CD4-positive, alpha-beta memory T cell (primary cell): ENCODE data around the gene PTPN20. TPM values are rescaled to one million over a fixed set of nuclear protein-coding genes. Genes with fewer than 3 reads are reported as not detected.

Experiments used
- CTCF ChIA-PET: fragments of 350-600 bp; sonication (Branson Sonifier 250); formaldehyde crosslinking; loops from one replicate; lab custom pipeline; 2021; ENCODE audit warnings: inconsistent platforms; ENCODE audit not compliant: partially characterized antibody; lab: Charles Lee
- POLR2A ChIA-PET: fragments of 350-600 bp; sonication (Branson Sonifier 250); formaldehyde crosslinking; loops from one replicate; lab custom pipeline; 2021; ENCODE audit not compliant: partially characterized antibody; lab: Charles Lee
- DNase-seq, 5 donors: peaks; one replicate each; pipeline versions ENCODE4 v3.0.0 to v3.0.0-alpha.2; 2020 to 2022; ENCODE audit warnings: mixed read lengths in 1 of 5
- H3K27ac ChIP-seq: one replicate; pipeline ENCODE4 v1.7.0; 2013; ENCODE audit warnings: low read depth, low read length
- H3K27me3 ChIP-seq: 2 replicates; pipeline ENCODE4 v1.7.0; 2013; ENCODE audit warnings: mild to moderate bottlenecking, low read length, moderate library complexity; ENCODE audit not compliant: insufficient read depth
- H3K36me3 ChIP-seq: 2 replicates; pipeline ENCODE4 v1.7.0; 2013; ENCODE audit warnings: mild to moderate bottlenecking, low read length, moderate library complexity; ENCODE audit not compliant: insufficient read depth
- H3K4me1 ChIP-seq: 2 replicates; pipeline ENCODE4 v1.7.0; 2013; ENCODE audit warnings: mild to moderate bottlenecking, low read length, moderate library complexity; ENCODE audit not compliant: insufficient read depth
- H3K4me3 ChIP-seq, 2 donors: one replicate each; pipeline ENCODE4 v1.7.0; 2013; ENCODE audit warnings: low read length in 2 of 2, mild to moderate bottlenecking in 1 of 2
- H3K9me3 ChIP-seq, 2 donors: one replicate each; pipeline ENCODE4 v1.7.0; 2013; ENCODE audit warnings: low read length in 2 of 2, control low read depth in 1 of 2; ENCODE audit not compliant: control insufficient read depth in 1 of 2
- H3K27ac Mint-ChIP-seq, 7 donors: one replicate each; pipeline ENCODE4 v1.8.0; 2020 to 2021; ENCODE audit warnings: mixed read lengths in 7 of 7, mild to moderate bottlenecking in 6 of 7, inconsistent platforms in 3 of 7, moderate library complexity in 3 of 7
- H3K27me3 Mint-ChIP-seq, 2 donors: one replicate each; pipeline ENCODE4 v1.8.0; 2020 to 2021; ENCODE audit warnings: mixed read lengths in 2 of 2
- H3K36me3 Mint-ChIP-seq, 2 donors: one replicate each; pipeline ENCODE4 v1.8.0; 2020 to 2021; ENCODE audit warnings: mixed read lengths in 2 of 2, inconsistent platforms in 1 of 2, mild to moderate bottlenecking in 1 of 2
- H3K4me1 Mint-ChIP-seq, 4 donors: one replicate each; pipeline ENCODE4 v1.8.0; 2020 to 2021; ENCODE audit warnings: mixed read lengths in 4 of 4, mild to moderate bottlenecking in 1 of 4
- H3K4me3 Mint-ChIP-seq, 8 donors: one replicate each; pipeline ENCODE4 v1.8.0; 2020 to 2021; ENCODE audit warnings: mixed read lengths in 8 of 8, mild to moderate bottlenecking in 7 of 8, moderate library complexity in 6 of 8, inconsistent platforms in 3 of 8
- H3K9me3 Mint-ChIP-seq, 8 donors: one replicate each; pipeline ENCODE4 v1.8.0; 2020 to 2021; ENCODE audit warnings: mixed read lengths in 8 of 8, mild to moderate bottlenecking in 5 of 8, inconsistent platforms in 3 of 8, moderate library complexity in 1 of 8
- intact Hi-C: fragments of 100-400 bp; cut with micrococcal nuclease; formaldehyde crosslinking; loops from one replicate; pipeline ENCODE4 v1.15.1; 2023
- polyA plus RNA-seq, 2 donors: library from polyadenylated mRNA; unstranded; fragments of 300-500 nt; fragmentation: Illumina TruSeq; gene quantifications; one replicate each; pipeline ENCODE4 v1.2.3, GENCODE V29; 2021
- total RNA-seq, 2 experiments: library from RNA; stranded (reverse); gene quantifications; one replicate each; pipeline ENCODE4 v1.2.3, GENCODE V29; 2021

The PTPN20 gene
- total and polyA plus RNA-seq, 4 experiments from 2014 or later, result 0.67 to 1.9 (median 0.99) TPM

DNA sequence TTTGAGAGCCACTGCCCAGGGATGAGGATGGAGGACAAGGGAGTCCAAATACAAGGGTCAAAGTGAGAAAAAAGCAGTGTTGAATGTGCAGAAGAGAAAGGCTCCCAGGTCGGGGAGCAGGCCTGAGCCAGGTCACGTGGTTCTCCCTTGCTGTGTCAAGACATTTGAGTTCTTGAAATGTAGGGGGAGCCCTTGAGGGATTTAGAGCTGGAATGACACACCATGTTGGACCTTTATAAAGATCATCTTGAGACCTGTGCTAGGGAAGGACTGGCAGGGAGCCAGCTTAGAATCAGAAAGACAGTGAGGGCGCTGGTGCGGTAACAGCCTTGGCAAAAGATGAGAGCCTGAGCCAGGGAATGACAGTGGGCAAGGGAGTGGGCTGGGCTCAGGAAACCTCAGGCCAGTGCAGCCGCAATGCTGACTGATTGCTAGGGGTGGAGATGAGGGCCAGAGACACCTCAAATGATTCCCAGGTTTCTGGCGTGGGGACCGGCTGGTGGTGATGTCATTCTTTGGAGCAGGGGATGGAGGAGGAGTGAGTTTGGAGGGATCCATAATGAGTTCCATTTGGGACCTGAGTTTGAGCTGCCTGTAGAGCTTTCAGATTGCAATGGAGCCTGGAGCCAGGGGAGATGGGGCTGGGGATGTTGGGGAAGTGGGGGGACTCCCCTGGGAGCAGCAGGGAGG is 120.1 kb downstream of the PTPN20 start:
- POLR2A ChIA-PET, result no interaction called here
- Mint-ChIP-seq H3K27me3 (peaks cover 0 to 2% of the 10 kb centered on the region in 2 donors), H3K27ac (no peak overlapping the region), H3K9me3 (no peaks in the 10 kb centered on the region), H3K36me3 (no peaks in the 10 kb centered on the region), H3K4me1 (no peaks in the 10 kb centered on the region), H3K4me3 (no peak overlapping the region)
- H3K9me3 ChIP-seq, result no peaks in the 10 kb centered on the region
- no peak overlapping the region for H3K4me3 ChIP-seq
- intact Hi-C loops, result no loop called here
- H3K4me1 ChIP-seq, result no peaks in the 10 kb centered on the region
- H3K36me3 ChIP-seq, result no peaks in the 10 kb centered on the region
- CTCF ChIA-PET, result no interaction called here
- H3K27ac ChIP-seq, result no peak overlapping the region
- no peak for DNase-seq
- no peaks in the 10 kb centered on the region for H3K27me3 ChIP-seq

DNA sequence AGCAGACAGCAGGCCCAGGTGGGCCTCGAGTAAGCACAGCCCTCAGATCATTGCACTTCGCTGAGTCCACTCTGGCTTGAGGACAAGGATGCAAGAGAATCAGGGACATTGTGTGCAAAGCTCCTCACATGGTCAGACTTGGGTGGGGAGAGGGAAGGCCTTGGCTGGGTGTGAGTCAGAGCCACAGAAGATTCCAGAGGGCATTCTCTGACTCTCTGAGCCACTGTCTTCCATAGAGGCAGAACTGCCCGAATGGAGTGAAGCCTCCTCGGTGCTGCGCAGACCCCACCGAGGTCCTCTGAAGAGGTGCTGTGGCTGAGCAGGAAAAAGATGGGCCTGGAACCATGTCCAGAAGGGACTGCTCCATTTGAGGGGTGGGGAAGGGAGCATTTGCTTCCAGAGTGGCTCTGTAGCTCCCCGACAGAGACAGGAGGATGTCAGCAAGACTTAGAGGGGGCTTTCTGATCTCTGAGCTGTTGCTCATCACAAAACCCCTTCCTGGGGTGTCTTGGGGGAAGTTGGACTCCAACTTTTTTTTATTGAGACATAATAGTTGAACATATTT is 120.8 kb downstream of the PTPN20 start:
- intact Hi-C loops, result no loop called here
- no peaks in the 10 kb centered on the region for H3K9me3 Mint-ChIP-seq
- H3K4me1 Mint-ChIP-seq, result no peaks in the 10 kb centered on the region
- Histone ChIP-seq H3K27ac (no peak overlapping the region), H3K4me3 (no peak overlapping the region), H3K36me3 (no peaks in the 10 kb centered on the region), H3K4me1 (no peaks in the 10 kb centered on the region), H3K27me3 (no peaks in the 10 kb centered on the region), H3K9me3 (no peaks in the 10 kb centered on the region)
- H3K27me3 Mint-ChIP-seq, result peaks cover 0 to 2% of the 10 kb centered on the region in 2 donors
- POLR2A ChIA-PET, result no interaction called here
- no peaks in the 10 kb centered on the region for H3K36me3 Mint-ChIP-seq
- no peak for DNase-seq
- H3K27ac Mint-ChIP-seq, result no peak overlapping the region
- CTCF ChIA-PET, result interaction anchor here (1.9 kb wide), 1 partner anchor 280 kb away, joined by 8 read pairs; no protein-coding TSS in a partner anchor
- no peak overlapping the region for H3K4me3 Mint-ChIP-seq

DNA sequence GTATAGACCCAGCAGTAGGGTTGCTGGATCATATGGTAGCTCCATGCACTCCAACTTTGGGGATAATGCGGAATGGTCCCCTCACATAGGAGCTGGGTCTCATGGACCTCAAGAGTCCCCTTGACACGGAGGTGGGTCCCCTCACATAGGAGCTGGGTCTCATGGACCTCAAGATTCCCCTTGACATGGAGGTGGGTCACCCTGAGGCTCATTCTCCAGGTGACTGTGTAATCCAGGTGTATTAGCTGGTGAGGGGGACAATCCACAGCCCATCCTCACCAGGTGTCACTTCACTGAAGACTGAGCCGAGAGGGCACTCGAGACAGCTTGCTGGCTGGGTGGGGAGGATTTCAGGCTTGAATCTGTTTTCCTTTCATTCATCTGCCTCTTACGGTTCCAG is 121.9 kb downstream of the PTPN20 start:
- Histone ChIP-seq H3K4me1 (no peaks in the 10 kb centered on the region), H3K27me3 (no peaks in the 10 kb centered on the region), H3K9me3 (no peaks in the 10 kb centered on the region), H3K27ac (no peak overlapping the region), H3K4me3 (no peak overlapping the region), H3K36me3 (no peaks in the 10 kb centered on the region)
- H3K27ac Mint-ChIP-seq, result no peak overlapping the region
- ChIA-PET POLR2A (no interaction called here), CTCF (interaction anchor here (1.1 to 2.1 kb wide), 3 partner anchors 8 to 279 kb away, joined by 3 to 11 read pairs (median 8); no protein-coding TSS in a partner anchor)
- no peak overlapping the region for H3K4me3 Mint-ChIP-seq
- no peak for DNase-seq
- intact Hi-C loops, result no loop called here
- no peaks in the 10 kb centered on the region for H3K36me3 Mint-ChIP-seq
- peaks cover 0 to 2% of the 10 kb centered on the region in 2 donors for H3K27me3 Mint-ChIP-seq
- H3K4me1 Mint-ChIP-seq, result no peaks in the 10 kb centered on the region
- no peaks in the 10 kb centered on the region for H3K9me3 Mint-ChIP-seq

DNA sequence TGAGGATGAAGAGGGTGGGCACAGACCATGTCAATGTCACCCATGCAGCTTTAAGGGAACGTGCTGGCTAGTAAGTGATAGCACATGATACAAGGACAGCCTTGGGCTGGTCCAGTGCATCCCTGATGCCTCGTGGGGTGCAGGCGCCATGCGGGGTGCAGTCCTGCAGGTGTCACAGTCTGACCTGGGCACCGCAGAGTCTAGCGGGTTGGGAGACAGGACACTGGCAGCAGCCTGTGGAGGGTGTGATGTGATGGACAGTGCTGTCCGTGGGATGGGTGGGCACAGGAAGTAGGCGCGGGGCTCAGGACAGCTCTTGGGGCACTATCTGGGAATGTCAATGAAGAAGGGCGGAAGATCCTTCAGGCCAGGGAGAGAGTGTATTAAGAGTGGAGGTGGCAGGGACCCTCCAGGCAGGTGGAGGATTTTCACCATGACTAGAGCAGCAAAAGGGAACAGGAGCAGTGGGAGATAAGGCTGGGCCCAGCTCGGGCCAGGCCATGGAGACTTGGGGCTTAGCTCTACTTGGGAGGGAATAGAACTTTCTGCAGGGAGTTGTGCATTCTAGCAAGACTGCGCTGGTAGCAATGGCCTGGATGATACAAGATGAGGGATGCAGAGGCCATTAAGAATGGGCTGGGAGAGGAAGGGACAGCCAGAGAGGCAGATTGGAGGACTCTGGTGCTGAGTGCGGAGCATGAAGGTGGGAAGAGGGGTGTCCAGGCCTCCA is 122.5 kb downstream of the PTPN20 start:
- CTCF ChIA-PET, result interaction anchor here (1.1 to 2.1 kb wide), 3 partner anchors 9 to 278 kb away, joined by 3 to 11 read pairs (median 8); no protein-coding TSS in a partner anchor
- Mint-ChIP-seq H3K27me3 (peaks cover 0 to 2% of the 10 kb centered on the region in 2 donors), H3K9me3 (no peaks in the 10 kb centered on the region), H3K4me3 (no peak overlapping the region), H3K4me1 (no peaks in the 10 kb centered on the region), H3K36me3 (no peaks in the 10 kb centered on the region), H3K27ac (no peak overlapping the region)
- Histone ChIP-seq H3K9me3 (no peaks in the 10 kb centered on the region), H3K27me3 (no peaks in the 10 kb centered on the region), H3K4me3 (no peak overlapping the region), H3K36me3 (no peaks in the 10 kb centered on the region), H3K27ac (no peak overlapping the region), H3K4me1 (no peaks in the 10 kb centered on the region)
- intact Hi-C loops, result no loop called here
- no peak for DNase-seq
- POLR2A ChIA-PET, result no interaction called here

DNA sequence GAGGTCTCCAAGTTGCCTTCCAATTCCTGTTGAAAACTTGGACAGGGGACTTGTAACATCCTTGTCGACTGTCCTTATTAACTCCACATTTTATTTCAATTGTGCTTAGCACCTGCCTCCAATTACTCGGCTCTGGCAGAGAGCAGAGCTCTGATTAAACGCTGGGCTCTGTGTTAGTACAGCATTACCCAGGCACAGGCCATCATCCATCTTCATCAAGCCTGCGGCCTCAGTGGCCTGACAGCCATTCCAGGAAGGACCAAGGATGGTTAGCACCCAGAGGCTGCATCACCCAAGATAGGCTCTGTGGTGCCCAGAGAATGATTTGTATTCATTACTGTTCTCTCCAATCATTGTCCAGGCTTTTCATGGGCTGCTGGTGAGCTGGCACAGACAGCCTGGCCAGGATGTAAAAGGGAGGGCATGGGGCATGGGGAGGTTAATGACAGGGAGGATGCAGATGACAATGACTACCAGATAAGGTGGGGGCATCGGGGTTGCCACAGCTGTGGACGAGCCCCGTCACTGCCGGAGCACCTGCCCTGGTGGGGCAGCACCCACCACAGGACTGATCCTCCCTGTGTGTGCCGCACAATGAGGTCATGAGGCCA is 123.3 kb downstream of the PTPN20 start:
- POLR2A ChIA-PET, result no interaction called here
- Mint-ChIP-seq H3K27me3 (peaks cover 0 to 2% of the 10 kb centered on the region in 2 donors), H3K4me1 (no peaks in the 10 kb centered on the region), H3K9me3 (no peaks in the 10 kb centered on the region), H3K27ac (no peak overlapping the region), H3K36me3 (no peaks in the 10 kb centered on the region), H3K4me3 (no peak overlapping the region)
- H3K27ac ChIP-seq, result no peak overlapping the region
- intact Hi-C loops, result no loop called here
- H3K36me3 ChIP-seq, result no peaks in the 10 kb centered on the region
- H3K27me3 ChIP-seq, result no peaks in the 10 kb centered on the region
- H3K4me1 ChIP-seq, result no peaks in the 10 kb centered on the region
- no peaks in the 10 kb centered on the region for H3K9me3 ChIP-seq
- CTCF ChIA-PET, result interaction anchor here (2.1 kb wide), 1 partner anchor 10 kb away, joined by 11 read pairs; no protein-coding TSS in a partner anchor
- no peak overlapping the region for H3K4me3 ChIP-seq
- no peak for DNase-seq

DNA sequence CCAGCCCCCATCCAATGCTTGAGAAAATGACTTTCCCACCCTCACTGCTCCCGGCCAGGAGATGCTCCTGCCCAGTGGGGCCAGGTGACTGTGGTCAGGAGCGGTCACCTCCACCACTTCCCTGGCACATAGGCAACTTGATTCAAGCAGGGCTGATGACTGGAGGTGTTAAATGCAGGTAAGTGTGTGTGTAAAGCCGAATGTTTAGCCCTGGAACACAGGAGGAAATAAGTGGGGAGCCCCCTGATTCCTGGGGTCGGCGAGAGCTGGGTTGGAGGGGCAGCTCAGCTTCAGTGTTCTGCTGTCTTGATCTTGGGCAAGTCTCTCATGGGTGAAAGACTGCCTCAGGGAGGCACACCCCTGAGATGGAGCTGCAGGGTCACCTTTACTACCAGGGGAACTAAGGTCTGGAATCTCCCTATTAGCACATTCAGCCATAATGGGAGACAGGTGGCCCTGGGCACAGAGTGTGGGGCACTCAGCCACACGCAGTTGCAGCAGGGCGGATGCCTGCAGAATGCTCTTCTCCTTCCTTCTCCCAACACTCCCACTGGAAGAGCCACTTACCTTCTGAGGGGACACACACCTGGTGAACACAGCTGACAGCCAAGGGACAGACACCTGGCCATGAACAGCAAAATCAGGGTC is 124.1 kb downstream of the PTPN20 start:
- H3K4me1 ChIP-seq, result no peaks in the 10 kb centered on the region
- Mint-ChIP-seq H3K4me1 (no peaks in the 10 kb centered on the region), H3K9me3 (no peaks in the 10 kb centered on the region), H3K36me3 (no peaks in the 10 kb centered on the region), H3K27me3 (peaks cover 0 to 2% of the 10 kb centered on the region in 2 donors), H3K4me3 (no peak overlapping the region), H3K27ac (no peak overlapping the region)
- ChIA-PET CTCF (interaction anchor here (1.6 kb wide), 1 partner anchor 13 kb away, joined by 5 read pairs; no protein-coding TSS in a partner anchor), POLR2A (no interaction called here)
- intact Hi-C loops, result no loop called here
- H3K27ac ChIP-seq, result no peak overlapping the region
- no peaks in the 10 kb centered on the region for H3K27me3 ChIP-seq
- no peak overlapping the region for H3K4me3 ChIP-seq
- H3K36me3 ChIP-seq, result no peaks in the 10 kb centered on the region
- no peak for DNase-seq
- H3K9me3 ChIP-seq, result no peaks in the 10 kb centered on the region
